GM12875 (cell line): ENCODE data around the gene POLR3F.

Source experiments
- H3K4me3 ChIP-seq: one replicate; pipeline ENCODE4 v1.5.1; 2011; ENCODE audit warnings: low read depth, low read length, control low read depth
- CTCF ChIP-seq: IDR thresholded peaks from 2 replicates; pipeline ENCODE4 v1.5.1; 2011; ENCODE audit warnings: low read depth, mild to moderate bottlenecking, control low read depth, inconsistent platforms, low read length, moderate library complexity, borderline replicate concordance; ENCODE audit not compliant: insufficient read depth

POLR3F gene

GRCh38 chr20:18533978-18534644, 66.9 kb downstream of the POLR3F start:
- no peak for TF ChIP-seq CTCF
- no peak overlapping the region for H3K4me3 ChIP-seq
